SH-SY5Y (cell line): ENCODE results near the gene TBX6.

ENCODE experiments used
- GATA2 ChIP-seq: IDR thresholded peaks from 2 replicates; pipeline ENCODE4 v1.6.1; 2011; ENCODE audit warnings: mild to moderate bottlenecking, low read depth, low read length
- GATA3 ChIP-seq: IDR thresholded peaks from 2 replicates; pipeline ENCODE4 v1.6.1; 2011; ENCODE audit warnings: low read depth, mild to moderate bottlenecking, low read length, moderate library complexity

The TBX6 gene

DNA sequence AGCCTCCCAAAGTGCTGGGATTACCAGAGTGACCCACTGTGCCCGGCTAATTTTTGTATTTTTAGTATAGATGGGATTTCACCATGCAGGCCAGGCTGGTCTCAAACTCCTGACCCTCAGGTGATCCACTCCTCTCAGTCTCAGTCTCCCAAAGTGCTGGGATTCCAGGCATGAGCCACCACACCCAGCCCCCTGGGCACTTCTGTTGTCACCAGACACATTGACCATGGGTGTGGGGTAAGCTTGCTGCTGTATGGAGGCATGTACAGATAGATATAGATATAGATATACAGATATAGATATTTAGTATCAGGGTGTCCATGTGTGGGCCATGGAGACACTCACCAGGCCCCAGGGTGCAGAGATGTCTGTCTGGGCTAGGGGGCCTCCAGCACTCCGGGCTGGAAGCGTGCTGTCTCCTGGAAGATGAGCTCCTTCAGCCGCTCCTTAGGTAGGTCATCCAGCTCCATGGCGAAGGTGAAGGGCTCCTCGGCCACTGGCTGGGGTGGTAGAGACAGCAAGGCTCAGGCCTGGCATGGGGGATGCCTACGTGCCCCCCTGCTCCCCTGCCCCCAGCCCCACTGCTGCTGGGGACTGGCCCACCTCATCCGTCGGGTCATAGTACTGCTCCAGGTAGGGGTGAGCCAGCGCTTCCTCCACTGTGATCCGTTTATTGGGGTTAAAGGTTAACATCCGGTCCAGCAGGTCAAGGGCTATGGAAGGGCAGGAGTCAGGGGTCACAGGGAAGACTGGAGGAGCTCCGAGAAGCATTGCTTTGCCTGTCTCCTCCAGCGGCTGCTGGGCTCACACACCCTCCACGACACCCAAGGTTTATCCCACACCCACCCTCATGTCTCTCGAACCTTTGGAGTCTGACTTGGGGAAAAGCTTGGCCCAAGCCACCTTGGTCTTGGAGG is 24.8 kb upstream of the TBX6 start:
- TF ChIP-seq GATA3 = no peak
- no peak for TF ChIP-seq GATA2

DNA sequence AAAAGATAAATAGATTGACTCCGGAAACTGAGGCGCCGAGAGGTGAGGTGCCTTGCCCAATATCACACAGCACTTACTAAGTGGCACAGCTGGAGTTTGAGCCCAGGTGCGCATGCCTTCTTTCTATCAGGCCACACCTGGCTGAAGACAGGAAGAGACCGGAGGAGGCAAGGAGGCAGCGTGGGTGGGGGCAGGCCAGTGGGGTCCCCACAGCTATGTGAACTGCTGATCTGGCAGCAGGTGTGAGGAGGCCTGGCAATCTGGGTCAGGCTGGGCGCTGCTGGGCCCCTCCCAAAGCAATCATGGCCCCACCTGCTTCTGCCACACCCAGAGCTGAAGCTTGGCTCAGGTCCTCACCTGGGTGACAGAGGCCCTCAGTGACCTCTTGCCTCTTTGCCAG is 23.5 kb upstream of the TBX6 start:
- TF ChIP-seq GATA2 = no peak
- no peak for TF ChIP-seq GATA3

DNA sequence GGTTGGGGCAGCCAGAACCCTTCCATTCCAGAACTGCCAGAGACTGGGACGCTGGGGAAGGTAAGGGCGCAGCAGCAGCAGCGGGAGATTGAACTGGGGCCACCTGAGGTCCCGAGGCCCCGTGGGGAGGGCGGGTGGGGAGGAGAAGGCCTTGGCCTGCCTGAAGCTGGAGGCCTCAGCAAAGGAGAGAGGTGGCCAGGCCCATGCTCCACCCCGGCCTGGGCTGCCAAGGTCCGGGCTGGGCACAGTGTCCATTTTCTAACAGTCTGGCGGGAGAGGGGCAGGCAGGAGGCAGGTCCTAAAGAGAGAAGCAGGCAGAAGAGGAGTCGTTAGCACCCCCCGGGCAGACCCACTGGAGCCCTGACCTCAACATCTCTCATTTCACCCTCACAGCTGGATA is 22.7 kb upstream of the TBX6 start:
- TF ChIP-seq GATA2 (no peak), GATA3 (no peak)

DNA sequence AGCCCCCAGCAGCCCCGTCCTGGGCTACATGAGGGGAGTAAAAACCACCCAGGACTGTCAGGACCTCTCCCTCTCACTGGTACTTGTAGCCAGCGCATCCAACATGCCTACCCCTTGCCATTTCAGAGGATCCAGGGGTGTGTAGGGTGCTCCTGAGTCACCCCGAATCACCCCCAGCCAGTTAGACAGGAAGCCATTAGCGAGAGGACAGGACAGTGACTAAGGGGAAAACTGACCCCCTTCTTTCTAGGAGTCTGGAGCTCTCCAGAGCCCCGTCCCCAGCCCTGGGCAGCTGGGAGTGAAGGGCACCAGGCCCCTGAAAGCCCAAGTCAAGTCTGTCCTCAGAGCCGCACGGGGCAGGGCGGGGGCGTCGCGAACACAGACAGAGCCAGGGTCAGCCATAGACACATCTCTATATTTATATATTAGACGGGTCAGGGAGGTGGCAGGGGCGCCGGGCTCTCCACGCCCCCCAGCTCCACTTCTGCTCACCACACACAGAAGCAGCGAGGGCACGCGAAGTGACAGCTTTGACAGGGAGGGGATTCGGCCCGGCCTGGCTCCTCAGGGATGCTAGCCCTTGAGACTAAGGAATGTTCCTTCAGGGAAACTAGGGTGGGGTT is 22.1 kb upstream of the TBX6 start:
- no peak for TF ChIP-seq GATA2
- TF ChIP-seq GATA3 = no peak

DNA sequence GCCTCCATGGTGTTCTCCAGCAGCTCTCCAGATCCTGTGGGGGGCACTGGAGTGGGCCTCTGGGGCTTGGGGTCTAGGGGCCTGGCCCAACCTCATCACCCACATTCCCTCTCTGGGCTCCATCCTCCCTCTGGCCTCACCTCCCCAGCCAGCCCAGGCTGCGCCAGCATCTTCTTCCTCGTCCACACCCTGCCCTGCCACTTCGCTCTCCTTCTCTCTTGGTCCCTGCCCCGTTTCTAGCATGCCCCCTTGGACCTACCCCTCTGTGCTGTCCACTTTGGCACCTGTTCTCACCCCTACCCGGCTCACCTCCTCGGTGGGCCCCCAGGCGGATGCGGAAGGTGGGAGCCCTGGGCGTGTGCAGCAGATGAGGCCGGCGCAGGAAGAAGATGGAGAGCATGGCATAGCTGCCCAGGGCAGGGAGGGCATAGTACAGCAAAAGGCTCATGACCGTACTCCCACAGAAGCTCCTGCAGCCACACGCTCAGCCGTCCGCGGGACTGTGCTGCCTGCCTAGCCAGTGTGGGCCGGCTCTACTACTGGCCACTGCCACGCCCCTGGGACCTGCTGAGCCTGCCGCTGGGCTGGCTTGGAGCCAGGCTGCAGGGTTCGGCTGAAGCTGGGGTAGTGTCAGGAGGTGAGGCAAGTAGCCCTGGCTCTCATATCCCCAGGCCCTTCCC is 21.4 kb upstream of the TBX6 start, which contains the start of gene GDPD3:
Gene GDPD3, minus strand, starts transcription at position 507 of the 680 bp plus-strand sequence. Its CDS starts 59 bp downstream, at position 448.
- TF ChIP-seq GATA3 = no peak
- TF ChIP-seq GATA2 = no peak

DNA sequence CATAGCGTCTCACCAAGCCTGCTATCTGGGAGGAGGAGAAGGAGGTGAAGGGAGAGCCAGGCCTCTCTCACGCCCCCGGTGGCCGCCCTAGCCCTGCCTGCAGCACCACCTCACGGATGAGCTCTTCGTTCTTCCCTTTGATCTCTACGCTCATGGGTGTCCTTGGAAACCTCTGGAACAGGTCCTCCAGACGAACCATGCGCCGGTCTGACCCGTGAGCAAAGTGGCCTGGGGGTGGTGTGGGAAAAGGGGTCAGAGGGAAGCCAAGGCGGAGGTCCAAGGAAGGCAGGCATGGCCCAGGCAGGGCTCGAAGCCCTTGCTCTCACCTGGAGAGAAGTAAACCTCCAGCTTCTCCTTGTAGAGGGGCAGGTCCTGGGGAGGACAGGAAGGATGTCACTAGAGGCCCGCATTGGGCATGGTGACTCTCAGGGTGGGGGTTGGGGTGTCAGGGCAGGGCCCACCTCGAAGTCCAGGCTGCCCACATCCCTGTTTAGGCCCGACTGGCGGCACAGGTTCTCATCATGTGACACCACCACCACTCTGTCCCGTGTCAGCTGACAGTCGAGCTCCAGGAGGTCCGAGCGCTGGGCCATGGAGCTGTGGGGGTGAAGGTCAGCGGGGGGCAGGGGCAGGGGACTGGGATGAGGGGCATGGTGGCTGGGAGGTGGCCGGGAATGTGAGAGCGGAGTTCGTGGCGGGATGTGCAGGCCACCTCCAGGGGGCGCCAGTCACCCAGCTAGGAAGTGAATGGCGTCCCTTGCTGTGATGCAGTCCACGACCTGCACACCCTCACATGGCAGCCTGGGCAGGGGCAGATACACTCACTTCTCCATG is 20.7 kb upstream of the TBX6 start:
- TF ChIP-seq GATA2 (no peak), GATA3 (no peak)

DNA sequence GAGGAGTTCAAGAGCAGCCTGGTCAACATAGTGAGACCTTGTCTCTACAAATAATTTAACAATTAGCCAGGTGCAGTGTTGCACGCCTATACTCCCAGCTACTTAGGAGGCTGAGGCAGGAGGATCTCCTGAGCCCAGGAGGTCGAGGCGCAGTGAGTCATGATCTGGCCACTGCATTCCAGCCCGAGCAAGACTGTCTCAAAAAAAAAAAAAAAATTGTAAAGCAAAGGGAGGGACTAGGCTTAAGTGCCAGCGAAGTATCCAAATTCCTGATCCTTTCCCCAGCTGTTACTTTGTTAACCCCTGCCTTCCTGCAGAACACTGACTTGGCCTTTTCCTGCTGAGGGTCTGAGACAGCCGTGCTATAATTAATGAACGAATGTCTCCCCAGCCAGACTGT is 18.9 kb upstream of the TBX6 start:
- TF ChIP-seq GATA2 (no peak), GATA3 (no peak)

DNA sequence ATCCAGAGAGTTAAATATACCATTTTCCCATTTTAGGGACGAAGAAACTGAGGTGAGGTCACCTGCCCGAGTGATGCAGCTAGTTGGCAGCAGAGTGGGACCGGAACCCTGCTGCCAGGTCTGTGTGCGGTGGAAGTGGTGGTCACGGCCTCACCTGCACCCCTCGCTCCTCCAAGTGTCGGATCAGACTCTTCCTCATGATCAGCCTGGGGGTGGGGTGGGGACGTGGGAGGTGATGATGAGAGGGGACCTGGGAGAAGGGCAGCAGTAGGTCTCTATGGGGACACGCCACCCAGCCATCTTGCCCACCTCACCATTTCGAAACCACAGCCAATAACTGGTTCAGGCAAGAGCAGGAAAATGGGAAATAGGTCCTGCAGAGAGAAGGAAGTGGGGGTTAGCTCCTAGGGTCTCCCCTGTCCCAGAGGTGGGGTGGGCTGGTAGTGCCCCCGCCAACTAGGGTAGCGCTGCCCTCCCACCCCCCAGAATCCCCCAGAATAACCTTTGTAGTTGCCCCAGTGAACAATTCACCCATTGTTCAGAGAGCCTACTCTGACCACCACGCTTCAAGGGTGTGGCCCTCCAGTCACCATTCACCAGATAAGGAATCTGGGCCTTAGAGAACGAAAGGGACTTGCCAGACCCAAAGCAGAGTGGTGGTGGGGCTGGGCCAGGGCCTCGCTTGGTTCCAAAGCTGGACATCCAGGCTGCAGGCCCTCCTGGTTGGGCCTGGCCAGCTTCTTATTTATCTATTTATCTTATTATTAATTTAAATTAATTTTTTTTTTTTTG is 16.5 kb upstream of the TBX6 start:
- TF ChIP-seq GATA3 (no peak), GATA2 (no peak)

DNA sequence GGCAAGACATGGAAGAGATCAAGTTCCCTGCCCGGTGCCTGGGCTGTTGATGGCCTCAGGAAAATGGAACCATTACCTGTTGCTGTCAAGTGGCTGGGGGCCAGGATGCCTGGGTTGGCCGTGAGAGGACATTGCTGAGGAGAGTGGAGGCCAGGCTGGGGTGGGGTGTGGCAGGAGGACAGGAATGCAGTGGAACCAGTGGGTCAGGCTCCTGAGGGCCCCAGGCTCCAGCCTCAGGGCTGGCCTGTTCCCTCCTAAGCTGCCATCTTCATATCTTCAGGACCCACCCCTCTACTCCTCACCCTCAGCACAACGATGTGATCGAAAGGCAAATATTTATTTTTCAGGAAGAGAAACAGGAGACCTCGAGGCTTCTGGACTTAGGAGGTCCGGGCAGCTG is 12.8 kb upstream of the TBX6 start:
- TF ChIP-seq GATA2 = no peak

DNA sequence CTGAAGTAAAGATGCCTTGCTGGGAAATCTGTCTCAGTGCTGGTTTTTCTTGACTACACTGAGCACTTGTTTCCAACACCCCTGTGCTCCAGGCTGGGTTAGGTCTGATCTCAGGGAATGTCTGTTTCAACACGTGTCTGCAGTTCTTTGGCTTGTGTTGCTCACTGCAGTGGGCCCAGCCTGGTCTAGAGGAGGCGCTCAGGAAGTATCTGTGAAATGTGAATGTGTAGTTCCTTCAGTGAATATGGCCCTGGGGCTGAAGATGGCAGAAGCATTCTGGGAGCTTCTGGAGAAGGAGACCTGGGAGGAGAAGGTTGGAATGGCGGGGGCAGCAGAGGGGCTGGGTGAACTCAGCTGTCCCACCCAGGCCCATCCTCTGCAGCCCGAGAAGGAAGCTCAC is 12.4 kb upstream of the TBX6 start:
- TF ChIP-seq GATA3 = no peak
- no peak for TF ChIP-seq GATA2

DNA sequence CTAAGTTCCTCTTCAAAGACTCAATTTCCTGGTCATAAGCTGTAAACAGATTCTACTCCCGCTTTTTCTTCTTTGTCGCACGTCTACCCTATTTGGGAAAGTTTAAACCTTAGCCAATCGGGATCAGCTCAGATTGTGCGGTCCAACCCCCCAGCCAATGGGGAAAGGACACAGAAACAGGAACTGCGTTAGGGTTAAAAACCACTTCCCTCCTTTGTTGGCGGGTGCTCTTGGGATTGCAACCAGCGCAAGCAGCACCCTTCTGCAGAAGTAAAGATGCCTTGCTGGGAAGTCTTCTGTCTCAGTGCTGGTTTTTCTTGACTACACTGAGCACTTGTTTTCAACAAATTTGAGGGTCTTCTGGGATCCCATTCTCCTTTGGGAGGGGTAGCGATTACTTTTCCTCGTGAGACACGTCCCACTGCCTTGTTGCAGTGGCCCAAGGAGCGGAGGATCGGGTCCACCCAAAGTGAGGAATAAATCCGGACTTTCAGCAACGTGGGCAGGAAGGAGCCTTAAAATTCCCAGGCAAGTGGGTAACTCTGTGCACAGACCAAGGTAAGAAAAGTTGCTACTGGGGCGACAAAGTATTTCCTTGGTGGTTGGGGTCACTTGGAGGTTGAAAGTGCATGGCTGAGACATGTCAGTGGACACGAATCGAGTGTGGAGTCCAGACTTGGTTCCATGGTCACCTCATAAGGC is 5.3 kb upstream of the TBX6 start:
- TF ChIP-seq GATA3 = no peak
- TF ChIP-seq GATA2 = no peak

DNA sequence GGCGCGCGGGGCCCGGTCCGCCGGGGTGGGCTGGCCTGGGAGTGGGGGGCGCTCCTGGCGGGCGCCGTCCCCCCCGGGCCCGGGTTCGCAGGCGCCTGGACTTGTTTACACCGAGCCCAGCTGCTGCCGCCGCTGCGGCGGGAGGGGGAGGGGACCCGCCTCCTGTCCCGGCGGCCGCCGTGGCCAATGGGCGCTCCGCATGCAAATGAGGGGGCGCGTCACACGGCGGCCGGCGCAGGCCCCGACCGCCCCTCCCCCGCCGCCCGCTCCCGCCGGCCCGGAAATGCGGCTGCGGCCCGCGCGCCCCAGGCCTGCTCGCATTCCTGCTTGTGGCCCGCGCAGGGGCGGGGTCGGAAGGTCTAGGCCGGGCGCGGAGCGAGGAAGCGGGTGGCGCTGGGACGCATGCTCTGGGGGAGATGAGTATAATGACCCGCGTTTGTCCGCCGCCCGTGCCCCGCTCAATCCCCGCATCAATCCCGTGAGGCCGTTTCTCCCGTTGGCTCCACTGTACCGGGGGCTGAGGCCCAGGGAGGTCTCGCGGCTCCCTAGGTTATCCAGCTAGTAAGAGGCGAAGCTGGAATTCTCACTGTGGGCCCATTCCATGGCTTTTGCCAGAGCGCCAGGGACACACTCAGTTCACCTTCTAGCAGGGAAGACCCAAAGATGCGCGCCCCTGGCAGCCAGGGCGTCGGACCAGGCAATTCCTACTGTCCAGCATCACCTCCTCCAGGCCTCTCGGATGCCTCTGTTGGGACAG is 4.6 kb upstream of the TBX6 start, which contains the start of gene YPEL3:
Gene YPEL3, minus strand, starts transcription at position 109 of the 757 bp plus-strand sequence. CDS start 731 bp downstream, outside the sequence.
- TF ChIP-seq GATA3 (no peak), GATA2 (no peak)
